HG02885 (cell line): ENCODE measurements around the gene SLC39A11.
"Not testable (repeated sequence)": the region's sequence is repeated elsewhere in the genome, so short reads cannot be mapped to it uniquely, and the experiment has no call there.

Experiments used
- ATAC-seq: cut with Tn5 transposase; IDR thresholded peaks from one replicate; pipeline ENCODE4 v1.9.1; 2021; ENCODE audit warnings: mild to moderate bottlenecking; ENCODE audit not compliant: unreplicated experiment, poor library complexity

SLC39A11 gene

GRCh38 chr17:72813481-72813880 is 279.0 kb downstream of the SLC39A11 start:
- no peak for ATAC-seq

DNA sequence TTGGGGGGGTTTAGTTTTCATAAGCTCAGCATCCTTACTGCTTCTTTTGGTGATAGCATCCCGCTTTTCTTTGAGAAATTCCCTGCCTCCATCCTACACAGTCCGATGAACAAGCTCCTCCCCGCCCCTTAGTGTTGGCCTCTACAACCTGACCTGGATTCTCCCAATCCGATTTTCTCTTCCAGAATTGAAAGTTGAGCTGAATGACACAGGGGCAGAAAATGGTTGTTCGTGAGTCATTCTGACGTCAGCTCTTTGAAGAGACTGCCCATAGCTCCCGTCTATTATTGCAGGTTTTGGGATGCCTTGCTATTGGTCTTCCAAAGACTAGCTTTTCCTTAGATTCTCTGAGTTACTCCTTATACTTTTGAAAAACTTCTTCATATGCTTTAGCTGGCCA is 279.7 kb downstream of the SLC39A11 start:
- ATAC-seq: no peak

GRCh38 chr17:72811976-72812687 is 280.4 kb downstream of the SLC39A11 start:
- ATAC-seq: no peak

- ATAC-seq: no peak
Measured at GRCh38 chr17:72810991-72811508, 281.4 kb downstream of the SLC39A11 start.

DNA sequence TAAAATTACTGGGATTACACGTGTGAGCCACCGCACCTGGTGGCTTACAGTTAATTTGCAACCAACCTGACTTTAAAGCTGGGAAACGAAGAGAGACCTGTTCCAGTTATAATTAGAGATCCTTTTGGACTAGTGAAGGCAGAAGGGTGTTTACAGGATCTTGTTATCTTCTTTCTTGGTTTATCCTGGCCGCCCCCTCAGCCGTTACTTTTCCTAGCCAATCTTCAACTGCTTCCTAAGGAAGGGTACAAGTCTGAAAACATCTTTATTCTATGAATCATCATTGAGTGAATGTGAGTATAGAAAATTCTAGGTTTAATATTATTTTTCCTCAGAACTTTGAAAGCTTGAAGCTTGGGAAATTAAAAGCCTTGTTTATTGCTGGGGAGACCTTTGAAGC is 286.5 kb downstream of the SLC39A11 start:
- no peak for ATAC-seq

DNA sequence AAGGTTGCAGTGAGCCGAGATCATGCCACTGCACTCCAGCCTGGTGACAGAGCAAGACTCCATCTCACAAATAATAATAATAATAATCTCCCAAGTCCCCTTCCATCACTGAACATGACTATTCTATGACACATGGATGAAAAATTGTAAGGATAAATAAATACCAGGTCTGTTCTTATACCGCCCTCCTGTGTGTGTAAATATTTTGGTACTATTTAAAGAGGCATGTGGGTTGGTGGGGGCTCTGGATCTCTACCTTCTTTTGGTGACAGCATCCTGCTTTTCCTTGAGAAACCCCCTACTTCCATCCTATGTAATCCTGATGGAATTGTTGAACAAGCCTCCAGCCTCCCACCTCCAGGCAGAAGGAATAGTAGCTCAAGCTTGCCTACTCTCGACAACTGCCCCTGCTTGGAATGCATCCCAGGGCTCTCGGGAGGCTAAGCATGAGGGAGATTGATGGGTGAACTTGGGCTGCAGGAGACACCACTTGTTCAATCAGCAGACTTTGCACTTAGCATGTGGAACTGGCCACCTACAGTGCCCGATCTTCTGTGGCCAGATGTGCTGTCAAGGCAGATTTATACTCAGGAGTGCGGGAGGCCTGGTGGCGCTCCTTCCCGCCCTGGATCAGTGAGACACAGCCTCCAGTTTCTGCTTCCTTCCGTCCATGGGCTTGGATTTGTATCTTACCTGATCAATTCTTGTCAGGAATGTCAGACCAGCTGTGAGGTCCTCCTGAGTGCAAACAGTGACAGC is 287.4 kb downstream of the SLC39A11 start:
- ATAC-seq: no peak

- ATAC-seq: no peak
Measured at GRCh38 chr17:72802726-72803125, 289.8 kb downstream of the SLC39A11 start.

DNA sequence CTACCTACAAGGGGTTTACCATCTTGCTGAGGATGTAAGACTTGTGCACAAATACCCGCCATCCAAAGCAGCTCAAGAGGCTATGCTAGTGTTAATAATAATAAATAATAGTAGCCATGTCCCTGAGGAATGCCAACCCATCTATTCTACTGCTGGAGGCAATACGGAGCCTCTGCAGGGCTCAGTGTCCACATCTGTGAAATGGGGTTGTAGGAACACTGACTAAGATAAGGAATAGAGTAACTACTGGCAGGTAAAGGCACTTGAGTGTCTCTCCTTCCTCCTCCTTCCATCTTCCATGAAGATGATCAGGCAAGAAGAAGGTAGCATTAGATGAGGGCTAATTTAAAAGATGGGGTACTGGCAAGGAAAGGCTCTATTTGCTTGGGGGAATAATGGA is 295.3 kb downstream of the SLC39A11 start:
- no peak for ATAC-seq

DNA sequence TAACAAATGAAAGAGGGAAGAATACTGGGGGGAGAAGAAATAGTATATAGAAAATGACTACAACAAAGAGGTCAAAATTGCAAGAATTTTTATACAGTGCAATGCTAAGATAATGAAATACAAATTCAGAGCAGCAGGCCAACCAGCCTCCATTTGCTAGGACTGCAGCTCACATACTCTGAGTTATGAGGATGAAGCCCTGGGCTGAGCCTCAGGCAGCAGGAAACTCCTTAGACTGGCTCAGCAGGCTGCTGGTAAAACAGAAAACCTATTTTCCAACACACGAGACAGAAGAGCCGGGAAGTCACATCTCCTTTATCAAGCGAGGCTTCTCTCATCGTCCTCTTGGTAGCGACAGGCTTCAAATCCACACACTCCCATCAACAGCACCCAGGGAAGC is 296.5 kb downstream of the SLC39A11 start:
- no peak for ATAC-seq

DNA sequence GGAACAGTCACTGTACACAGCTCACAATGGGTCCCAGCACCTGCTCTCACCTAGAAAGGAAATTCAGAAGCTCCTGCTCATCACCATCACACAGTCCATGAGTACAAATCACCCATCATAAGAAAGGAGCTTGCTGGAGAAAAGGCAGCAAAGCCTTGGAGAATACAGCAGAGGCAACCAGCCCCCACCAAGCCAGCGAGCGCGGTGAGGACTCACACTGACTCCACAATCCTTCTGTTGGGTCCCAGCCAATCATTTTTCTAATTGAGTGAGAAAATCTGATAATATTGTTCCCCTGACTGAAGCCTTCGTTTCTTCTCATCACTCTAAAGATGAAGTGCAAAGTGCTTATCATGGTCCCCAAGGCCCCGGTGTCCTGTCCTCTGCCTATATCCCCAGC is 298.3 kb downstream of the SLC39A11 start:
- no peak for ATAC-seq

DNA sequence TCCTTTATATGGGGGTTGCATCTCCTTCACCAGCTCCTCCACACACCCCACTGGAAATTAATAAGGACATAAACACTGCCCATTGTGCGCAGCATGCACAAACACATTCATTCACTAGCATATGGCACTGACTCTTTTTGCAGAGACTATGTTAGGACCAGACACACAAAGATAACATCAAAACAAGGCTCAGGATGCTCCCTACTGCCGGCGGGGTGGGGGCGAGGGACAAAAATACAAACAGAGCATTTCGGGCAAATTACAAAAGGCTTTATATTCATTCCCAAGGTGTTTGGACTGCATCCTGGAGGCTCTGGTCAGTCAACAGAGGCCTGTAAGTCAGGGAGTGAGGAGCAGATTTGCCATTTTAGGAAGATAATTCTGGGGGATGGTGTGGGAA is 299.7 kb downstream of the SLC39A11 start:
- no peak for ATAC-seq

GRCh38 chr17:72790190-72790589 is 302.3 kb downstream of the SLC39A11 start:
- no peak for ATAC-seq

DNA sequence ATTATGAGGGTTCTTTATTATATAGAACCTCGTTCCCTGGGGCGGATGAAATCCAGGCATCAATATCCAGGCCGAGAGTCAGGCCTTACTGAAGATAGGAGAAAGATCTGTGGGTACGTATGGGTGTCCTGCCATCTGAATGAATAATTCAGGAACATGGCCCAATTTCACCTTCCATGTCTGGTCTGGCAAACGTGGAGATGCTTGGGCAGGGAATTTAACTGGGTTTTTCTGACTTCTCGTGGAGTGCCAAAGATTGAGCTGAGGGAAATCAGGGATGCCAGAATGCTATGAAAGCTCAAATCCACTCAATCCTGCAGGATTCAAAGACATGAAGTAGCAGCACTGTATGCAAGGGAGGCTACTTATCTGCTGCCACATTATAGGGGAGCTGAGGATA is 302.8 kb downstream of the SLC39A11 start:
- no peak for ATAC-seq

GRCh38 chr17:72788950-72789585 is 303.4 kb downstream of the SLC39A11 start:
- ATAC-seq: no peak

DNA sequence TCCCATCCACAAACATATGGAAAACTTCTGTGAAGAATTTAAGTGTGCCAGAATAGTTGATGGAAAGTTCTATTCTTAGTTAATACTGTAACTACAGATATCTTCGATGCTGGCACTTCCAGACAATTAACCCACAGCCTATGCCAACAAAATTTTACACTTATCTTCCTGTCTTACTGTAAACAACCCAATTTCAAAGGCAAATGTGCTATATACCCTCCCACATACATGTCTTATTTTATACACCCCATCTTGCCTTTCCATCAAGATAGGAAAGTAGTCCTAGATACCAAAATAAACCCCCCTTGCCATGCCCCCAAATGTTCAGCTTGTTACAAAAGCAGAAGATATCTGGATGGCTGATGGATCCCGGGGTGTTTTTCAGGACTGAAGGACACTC is 306.3 kb downstream of the SLC39A11 start:
- no peak for ATAC-seq

DNA sequence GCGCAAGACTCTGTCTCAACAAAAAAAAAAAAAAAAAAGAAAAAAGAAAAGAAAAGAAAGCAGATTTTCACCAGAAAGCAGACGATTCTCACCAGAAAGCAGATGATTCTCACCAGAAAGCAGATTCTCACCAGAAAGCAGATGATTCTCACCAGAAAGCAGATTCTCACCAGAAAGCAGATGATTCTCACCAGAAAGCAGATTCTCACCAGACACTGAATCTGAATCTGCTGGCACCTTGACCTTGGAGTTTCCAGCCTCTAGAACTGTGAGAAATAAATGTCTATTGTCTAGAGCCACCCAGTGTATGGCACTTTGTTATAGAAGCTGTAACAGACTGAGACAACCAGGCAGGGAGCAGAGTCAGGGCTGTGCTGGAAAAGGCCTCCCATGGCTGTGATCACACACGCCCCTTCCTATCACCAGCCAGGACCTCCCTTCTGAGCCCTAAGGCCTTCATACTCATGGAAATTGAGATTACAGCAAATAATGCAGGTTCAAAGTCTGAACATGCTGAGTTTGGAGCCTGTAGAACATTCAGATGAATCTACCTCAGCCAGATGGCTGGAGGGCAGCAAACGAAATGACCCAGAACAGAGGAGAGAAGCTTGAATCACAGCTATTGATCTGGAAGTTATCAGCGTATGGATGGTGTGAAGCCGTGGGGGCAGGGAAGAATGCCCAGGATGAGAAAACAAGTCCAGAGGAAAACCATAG is 309.3 kb downstream of the SLC39A11 start:
- no peak for ATAC-seq

DNA sequence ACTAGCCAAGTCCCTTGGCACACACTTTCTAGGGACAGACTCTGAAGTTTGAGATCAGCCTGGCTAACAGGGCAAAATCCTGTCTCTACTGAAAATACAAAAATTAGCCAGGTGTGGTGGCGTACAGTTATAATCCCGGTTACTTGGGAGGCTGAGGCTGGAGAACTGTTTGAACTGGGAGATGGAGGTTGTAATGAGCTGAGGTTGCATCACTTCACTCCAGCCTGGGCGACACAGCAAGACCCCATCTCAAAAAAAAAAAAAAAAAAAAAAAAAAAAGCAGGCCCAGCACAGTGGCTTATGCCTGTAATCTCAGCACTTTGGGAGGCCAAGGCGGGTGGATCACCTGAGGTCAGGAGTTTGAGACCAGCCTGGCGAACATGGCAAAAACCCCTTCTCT is 310.1 kb downstream of the SLC39A11 start:
- not testable (repeated sequence) for ATAC-seq

DNA sequence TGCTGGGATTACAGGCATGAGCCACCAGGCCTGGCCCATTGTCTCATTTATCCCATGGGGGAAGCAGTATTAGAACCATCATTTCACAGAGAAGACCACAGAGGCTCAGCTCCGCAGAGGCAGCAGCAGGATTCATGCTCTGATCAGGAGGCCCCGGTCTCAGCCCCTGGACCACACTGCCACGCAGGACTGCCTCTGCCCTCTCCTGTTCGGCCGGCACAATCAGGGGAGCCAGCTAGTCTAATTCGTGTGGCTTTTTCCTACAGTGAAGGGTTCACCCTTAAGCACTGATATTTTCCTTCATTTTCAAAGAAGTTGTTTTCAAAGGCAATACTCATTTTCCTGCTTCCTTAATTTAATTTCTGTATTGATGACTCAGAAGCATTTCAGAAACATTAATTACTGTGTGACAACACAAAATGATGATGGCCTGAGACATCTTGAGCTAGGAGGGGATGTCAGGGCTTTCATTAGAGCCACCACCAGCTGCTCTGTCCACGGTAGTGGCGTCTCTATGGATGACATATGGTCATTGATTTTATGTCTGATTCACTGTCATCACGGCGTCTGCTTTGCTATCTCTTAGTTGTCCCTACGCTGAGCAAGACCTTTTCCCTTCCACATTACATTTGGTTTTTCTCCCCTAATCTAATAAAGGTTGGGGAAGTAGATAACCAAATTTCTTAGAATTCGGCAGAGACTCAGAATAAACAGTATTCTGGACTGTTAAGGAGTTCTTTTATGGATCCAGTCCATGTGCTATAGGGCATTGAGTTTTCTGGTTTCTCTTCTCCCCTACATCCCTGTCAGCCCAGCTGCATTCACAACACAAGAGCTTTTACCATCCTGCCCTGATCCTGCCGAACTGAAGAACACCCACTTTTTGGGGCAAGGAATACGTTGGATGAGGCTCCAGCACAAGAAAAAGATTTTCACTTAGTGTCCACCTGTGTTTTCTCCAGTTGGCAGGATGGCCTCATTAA is 314.0 kb downstream of the SLC39A11 start:
- no peak for ATAC-seq

- ATAC-seq: no peak
Measured at GRCh38 chr17:72775919-72776318, 316.6 kb downstream of the SLC39A11 start.
